Stimulated activated CD4-positive, alpha-beta T cell treated with anti-CD3 and anti-CD28 coated beads, Interleukin-12 subunit alpha, Interleukin-12 subunit beta, amount 100 ng/mL, for 24 hours (primary cell): Measurements from ENCODE around the gene SARDH.

Source experiments
- DNase-seq, 2 experiments: peaks; one replicate each; pipeline ENCODE4 v3.0.0-alpha.2; 2020; ENCODE audit warnings: low read depth in 2 of 2

Gene SARDH

GRCh38 chr9:133647765-133648469 lies 90.2 kb downstream of the SARDH start:
- no peak for DNase-seq

GRCh38 chr9:133647148-133647547 lies 91.0 kb downstream of the SARDH start:
- DNase-seq = no peak

DNA sequence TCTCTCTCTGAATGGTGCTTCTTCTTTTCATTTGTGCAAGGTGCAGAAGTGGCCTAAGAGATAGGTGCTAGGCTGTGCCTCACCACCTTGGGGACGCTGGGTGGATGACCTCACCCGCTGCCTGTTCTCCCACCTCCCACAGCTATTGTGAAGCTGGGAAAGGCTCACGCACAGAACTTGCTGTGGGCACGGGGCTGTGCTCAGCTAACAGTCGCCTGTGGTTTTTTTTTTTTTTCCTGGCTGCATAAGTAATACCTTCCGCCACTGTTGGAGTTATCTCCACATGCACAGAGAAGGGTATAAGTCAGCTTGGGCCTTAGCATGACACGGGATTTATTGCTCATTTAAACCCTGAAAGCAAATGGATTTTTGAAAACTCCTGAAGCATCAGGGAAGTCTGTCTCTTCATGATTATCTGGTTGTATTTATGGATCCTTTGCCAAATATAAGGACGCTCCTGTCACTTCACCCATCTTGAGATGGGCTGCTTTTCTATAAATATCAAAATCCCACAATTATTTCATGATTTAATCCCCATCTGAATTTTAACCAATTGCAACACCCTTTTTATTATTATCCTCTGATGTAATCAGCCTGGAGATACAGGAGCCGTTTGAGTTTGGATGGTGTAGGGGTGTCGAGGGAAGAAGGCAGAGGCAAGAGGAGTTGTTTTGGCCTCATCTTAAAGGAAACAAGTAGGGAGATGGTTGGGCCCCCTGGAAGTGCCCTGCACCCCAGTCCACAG lies 93.0 kb downstream of the SARDH start:
- DNase-seq = no peak

GRCh38 chr9:133643978-133644760 lies 94.0 kb downstream of the SARDH start:
- DNase-seq = no peak

DNA sequence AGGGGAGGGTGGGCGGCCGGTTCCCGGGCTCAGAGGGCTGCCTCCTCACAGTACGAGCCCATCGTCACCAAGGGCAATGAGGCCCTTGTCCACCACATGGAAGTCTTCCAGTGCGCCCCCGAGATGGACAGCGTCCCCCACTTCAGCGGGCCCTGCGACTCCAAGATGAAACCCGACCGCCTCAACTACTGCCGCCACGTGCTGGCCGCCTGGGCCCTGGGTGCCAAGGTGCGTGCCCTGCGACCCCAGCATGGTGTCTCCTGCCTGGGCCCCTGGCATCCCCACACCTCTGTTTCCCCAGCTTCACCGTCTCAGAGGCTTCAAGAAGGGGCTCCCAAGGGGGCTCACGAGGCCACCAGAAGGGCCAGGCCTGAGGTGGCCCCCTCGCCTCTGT lies 94.8 kb downstream of the SARDH start:
- no peak for DNase-seq

DNA sequence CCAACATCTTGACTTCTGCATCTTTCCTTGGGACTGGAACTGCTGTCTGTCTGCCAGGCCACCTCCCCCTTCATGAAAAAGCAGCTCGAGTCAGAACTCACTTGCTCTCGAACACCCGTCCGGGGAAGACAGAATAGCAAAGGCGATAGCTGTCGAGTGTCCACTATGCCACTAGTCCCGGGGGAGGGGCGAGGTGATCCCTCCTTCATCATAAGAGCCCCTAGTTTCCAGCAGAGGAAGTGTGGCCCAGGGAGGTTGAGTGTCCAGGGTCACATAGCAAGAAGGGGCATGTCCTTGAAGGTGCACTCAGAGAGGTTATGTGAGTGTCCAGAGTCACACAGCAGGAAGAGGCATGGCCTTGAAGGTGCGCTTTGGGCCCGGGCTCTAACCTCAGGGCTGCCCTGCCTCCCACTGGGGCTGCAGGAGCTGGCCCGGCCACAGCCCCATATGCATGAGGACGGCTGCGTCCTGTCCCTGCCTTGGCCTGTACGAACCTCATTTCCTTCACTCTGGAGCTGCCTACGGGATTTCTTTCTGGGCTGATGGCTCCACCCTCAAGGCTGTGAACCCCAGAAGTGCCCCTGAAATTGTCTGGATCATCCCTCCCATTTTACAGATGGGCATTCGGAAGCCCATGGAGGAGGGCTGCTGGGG lies 95.3 kb downstream of the SARDH start:
- no peak for DNase-seq

DNA sequence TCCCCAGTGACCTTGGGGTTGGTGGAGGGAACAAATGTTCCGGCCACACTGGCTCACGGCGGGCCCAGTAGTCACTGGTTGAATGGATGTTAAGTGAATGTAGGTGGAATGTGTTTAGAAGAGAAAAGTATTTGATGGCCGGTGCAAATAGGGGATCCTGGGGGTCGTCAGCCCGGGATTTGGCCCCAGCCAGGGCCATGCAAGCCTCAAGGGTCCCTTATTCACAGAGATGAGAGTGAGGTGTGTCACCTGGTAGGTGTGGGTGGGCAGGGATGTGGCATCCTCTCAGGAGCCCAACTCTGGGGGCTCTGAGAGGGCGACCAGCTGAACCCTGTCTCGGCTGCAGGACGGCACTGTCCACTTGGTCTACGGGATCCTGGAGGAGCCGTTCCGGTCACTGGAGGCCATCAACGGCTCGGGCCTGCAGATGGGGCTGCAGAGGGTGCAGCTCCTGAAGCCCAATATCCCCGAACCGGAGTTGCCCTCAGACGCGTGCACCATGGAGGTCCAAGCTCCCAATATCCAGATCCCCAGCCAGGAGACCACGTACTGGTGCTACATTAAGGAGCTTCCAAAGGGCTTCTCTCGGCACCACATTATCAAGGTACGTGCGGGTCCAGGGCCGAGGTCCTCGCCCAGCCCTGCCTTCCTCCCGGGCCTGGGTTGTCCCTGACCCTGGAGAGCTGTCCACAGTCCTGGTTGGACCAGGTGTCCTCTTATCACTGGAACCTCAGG lies 96.1 kb downstream of the SARDH start:
- DNase-seq = no peak

GRCh38 chr9:133641396-133641655 lies 96.8 kb downstream of the SARDH start:
- no peak for DNase-seq

DNA sequence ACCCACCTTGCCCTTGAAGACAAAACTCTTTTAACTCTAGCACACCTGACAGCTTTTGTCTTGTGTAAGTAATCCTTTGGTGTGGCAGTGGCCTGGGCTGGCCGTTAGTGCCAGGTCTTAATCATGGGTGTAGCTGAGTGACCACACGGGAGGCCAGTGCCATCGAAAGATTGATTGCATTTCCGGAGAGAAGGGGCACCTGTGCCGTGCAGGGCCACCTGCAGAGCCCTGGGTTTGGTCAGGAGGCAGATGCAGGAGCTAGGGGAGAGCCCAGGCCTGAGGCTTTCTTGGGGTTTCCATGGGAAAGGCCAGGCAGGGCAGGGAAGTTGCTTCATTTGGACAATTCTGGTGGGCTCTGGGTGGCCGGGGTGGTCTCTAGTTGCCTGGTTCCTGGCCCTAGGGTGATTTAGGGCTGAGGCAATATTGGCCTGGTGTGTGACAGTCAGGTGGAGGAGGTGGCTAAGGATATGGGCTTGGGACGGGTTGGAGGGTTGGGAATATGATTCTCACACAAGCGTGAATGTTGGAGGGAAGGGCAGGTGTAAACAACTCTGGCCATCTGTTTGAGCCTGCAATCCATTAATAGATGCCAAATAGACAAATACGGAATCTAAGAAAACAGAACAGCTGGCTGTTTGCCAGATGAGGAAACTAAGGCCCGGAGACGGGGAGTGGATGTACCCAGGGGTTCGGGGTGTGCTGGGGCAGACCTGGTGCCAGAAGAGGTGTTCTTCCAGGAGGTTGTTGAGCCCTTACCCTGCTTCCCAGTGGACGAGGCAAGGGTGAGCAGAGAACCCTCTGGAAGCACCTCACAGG lies 97.4 kb downstream of the SARDH start:
- no peak for DNase-seq

DNA sequence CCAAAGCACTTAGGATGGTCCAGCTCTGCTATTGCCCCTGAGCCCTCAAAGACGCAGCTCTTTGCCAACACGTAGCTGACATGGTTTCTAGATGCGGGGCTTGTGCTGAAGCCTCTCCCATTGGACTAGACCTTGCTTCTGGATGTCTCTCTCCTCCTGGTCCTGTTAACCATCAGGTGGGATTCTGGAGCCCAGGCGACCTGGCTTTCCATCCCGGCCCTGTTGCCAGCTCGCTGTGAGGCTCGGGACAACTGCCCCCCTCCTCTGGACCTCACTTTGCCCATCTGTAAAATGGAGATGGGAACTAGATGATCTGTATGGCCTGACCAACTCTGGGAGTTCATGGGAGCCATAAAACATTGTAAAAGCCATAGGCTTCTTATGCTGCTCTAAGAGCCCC lies 98.0 kb downstream of the SARDH start:
- no peak for DNase-seq

GRCh38 chr9:133639613-133640012 lies 98.5 kb downstream of the SARDH start:
- no peak for DNase-seq

DNA sequence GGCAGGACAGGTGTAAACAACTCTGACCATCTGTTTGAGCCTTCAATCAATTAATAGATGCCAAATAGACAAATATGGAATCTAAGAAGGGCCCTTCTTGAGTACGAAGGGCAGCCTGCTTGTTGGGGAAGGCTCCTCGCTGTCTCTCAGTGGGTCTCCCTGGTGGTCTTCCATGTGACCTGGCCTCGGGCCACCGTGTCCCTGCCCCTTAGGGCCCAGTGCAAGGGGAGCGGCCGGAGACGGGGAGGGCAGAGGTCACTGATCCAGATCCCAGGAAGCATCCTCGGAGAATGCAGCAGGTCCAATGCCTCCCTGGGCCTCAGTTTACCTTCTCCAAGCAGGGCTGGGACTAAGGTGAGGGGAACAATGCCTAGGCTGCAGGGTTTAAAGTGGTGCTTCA lies 99.4 kb downstream of the SARDH start:
- DNase-seq = no peak

GRCh38 chr9:133638076-133638475 lies 100.1 kb downstream of the SARDH start:
- no peak for DNase-seq

- no peak for DNase-seq
Measured at GRCh38 chr9:133637451-133638055, 100.6 kb downstream of the SARDH start.

GRCh38 chr9:133636902-133637301 lies 101.2 kb downstream of the SARDH start:
- DNase-seq = no peak

DNA sequence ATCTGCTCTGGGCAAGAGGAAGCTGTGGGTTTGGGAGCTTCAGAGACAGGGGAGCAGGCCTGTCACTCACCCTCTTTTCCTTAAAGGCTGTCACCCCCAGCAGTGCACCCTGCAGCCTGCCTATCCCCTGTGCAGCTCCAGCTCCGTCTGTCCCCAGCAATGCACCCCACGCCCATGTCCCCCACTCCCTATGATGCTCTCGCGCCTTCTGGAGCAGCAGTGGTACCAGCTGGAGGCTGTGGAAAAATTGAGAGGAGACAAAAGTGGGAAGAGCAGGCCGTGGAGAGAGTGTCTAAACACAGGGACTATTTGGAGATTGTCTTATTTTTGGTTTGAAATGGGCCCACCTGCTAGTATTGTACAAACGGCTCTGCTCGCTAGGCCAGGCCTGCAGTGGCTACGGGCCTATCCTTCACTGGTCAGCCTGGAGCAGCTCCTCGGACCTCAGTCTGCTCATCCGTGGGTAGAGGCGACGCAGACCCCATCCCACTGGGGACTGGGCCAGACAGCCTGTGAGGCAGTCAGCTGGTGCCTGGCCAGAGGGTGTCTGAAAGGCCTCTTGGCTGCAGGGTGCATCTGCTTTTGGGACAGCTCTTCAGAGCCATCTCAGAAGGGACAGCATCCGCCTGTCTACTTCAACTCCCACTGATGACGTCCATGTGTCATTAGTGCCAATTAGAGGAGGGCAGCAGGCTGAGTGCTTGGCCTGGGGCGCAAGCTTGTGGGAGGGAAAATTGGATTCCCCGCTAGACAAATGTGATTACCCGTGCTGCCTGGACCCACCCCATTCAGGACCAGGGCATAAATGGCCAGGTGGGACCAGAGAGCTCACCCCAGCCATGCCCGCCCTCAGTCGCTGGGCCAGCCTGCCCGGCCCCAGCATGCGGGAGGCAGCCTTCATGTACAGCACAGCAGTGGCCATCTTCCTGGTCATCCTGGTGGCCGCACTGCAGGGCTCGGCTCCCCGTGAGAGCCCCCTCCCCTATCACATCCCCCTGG lies 102.3 kb downstream of the SARDH start, which contains the start of gene DBH:
DBH (plus strand) TSS at position 831 of the 999 bp plus-strand sequence; CDS start at position 840, 9 bp downstream.
- no peak for DNase-seq

DNA sequence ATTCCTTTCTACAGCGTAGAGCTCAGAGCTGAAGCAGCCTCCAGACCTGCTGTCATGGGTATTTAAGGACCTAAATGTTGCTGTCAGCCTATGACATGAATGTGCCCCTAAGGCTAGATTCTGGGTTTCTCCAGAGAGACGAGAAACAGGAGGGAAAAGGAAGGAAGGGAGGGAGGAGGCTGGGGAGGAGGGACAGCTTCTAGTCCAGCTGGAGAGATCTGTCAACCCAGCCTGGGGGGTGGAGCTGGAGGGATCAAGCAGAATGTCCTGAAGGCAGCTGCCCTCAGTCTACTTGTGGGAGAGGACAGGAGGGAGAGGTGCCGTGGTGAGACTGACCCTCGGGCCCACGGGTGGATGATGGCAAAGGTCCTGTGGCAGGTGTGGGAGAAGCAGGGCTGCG lies 103.1 kb downstream of the SARDH start:
- DNase-seq = no peak

DNA sequence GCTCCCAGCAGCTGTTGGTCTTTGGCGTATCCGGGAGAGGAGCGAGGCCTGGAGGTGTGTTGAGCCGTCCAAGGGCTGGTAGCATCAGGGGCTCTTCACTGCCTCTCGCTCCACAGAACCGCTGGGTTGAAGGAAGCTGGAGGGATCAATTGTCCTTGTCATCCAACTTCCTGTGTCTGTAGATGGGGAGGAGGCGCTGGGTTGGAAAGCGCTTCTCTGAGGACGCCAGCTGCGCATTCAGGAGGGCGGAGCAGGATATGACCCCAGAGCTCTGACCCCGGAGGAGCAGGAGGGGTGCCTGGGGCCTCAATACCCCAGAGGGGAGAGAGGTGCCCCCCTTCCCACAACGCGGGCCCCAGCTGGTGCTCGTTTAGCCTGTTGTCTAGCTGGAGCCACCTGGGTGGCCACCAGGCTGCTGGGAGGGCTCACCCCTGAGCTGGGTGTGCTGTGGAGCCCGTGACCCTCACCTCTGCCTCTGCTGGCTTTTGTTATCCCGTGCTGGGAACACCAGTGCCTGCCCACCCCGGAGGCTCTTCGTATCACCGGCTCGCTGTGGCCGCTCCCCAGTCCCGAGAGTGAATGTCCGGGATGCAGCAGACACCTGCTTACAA lies 104.0 kb downstream of the SARDH start:
- DNase-seq = no peak

- DNase-seq = no peak
Measured at GRCh38 chr9:133633681-133634080, 104.5 kb downstream of the SARDH start.
